Keratinocyte (primary cell): Measurements from ENCODE around the gene HMCN1. TPM values are rescaled to one million over a fixed set of nuclear protein-coding genes. Genes with fewer than 3 reads are reported as not detected.

Experiments used
- DNase-seq: peaks from one replicate; pipeline ENCODE4 v3.0.0-alpha.2; 2011; ENCODE audit warnings: low read depth, missing footprints, low spot score
- FAIRE-seq: peaks from 2 replicates; lab custom pipeline; 2011; peaks lifted over from hg19 to GRCh38; lab: Jason Lieb, UNC
- H2AFZ ChIP-seq: 2 replicates; pipeline ENCODE4 v1.6.0; 2012; ENCODE audit warnings: low read length, control low read depth, inconsistent platforms; ENCODE audit not compliant: control insufficient read depth
- H3K27ac ChIP-seq: 2 replicates; pipeline ENCODE4 v1.5.1; 2011; ENCODE audit warnings: low read length; ENCODE audit not compliant: control insufficient read depth, insufficient read depth
- H3K27me3 ChIP-seq: 3 replicates; pipeline ENCODE4 v1.6.0; 2011; ENCODE audit warnings: low read length; ENCODE audit not compliant: control insufficient read depth, insufficient read depth; ENCODE audit errors: extremely low read depth
- H3K36me3 ChIP-seq, 2 experiments: 2 replicates in 1 of 2; 3 replicates in 1 of 2; pipeline ENCODE4 v1.5.1; 2011; ENCODE audit warnings: low read length in 2 of 2, mild to moderate bottlenecking in 1 of 2; ENCODE audit not compliant: control insufficient read depth in 2 of 2, insufficient read depth in 2 of 2; ENCODE audit errors: extremely low read depth in 1 of 2
- H3K4me1 ChIP-seq: 3 replicates; pipeline ENCODE4 v1.5.1; 2011; ENCODE audit warnings: low read length; ENCODE audit not compliant: control insufficient read depth, insufficient read depth; ENCODE audit errors: extremely low read depth
- H3K4me2 ChIP-seq: 3 replicates; pipeline ENCODE4 v1.6.0; 2011; ENCODE audit warnings: low read depth, low read length; ENCODE audit not compliant: control insufficient read depth, insufficient read depth; ENCODE audit errors: extremely low read depth
- H3K4me3 ChIP-seq, 3 experiments: fragments of 200-600 bp in 1 of 3; sonication (generic) in 1 of 3; 2 replicates in 2 of 3; 3 replicates in 1 of 3; pipeline ENCODE4 v1.5.1; 2011 to 2016; ENCODE audit warnings: low read length in 3 of 3, mild to moderate bottlenecking in 3 of 3, control low read depth in 2 of 3, inconsistent platforms in 1 of 3, low read depth in 1 of 3, mixed read lengths in 1 of 3, mixed run types in 1 of 3, moderate library complexity in 1 of 3; ENCODE audit not compliant: control insufficient read depth in 2 of 3, insufficient read depth in 2 of 3; ENCODE audit errors: extremely low read depth in 1 of 3
- H3K79me2 ChIP-seq: 2 replicates; pipeline ENCODE4 v1.6.0; 2012; ENCODE audit warnings: low read length; ENCODE audit not compliant: control insufficient read depth, insufficient read depth
- H3K9ac ChIP-seq: 3 replicates; pipeline ENCODE4 v1.6.0; 2011; ENCODE audit warnings: low read length; ENCODE audit not compliant: control insufficient read depth, insufficient read depth; ENCODE audit errors: extremely low read depth
- H3K9me1 ChIP-seq: 3 replicates; pipeline ENCODE4 v1.6.0; 2011; ENCODE audit warnings: low read length; ENCODE audit not compliant: control insufficient read depth, insufficient read depth; ENCODE audit errors: extremely low read depth
- H3K9me3 ChIP-seq: 2 replicates; pipeline ENCODE4 v1.5.1; 2012; ENCODE audit warnings: low read depth, low read length; ENCODE audit not compliant: control insufficient read depth
- H4K20me1 ChIP-seq: 3 replicates; pipeline ENCODE4 v1.6.0; 2011; ENCODE audit warnings: low read length; ENCODE audit not compliant: control insufficient read depth, insufficient read depth; ENCODE audit errors: extremely low read depth
- CTCF ChIP-seq, 3 experiments: IDR thresholded peaks in 1 of 3; conservative IDR thresholded peaks in 1 of 3; optimal IDR thresholded peaks in 1 of 3; 2 replicates in 2 of 3; 3 replicates in 1 of 3; pipeline versions ENCODE3 to v1.5.1; 2011; ENCODE audit warnings: low read length in 3 of 3, mild to moderate bottlenecking in 3 of 3, moderate library complexity in 2 of 3, control low read depth in 1 of 3, inconsistent platforms in 1 of 3; ENCODE audit not compliant: insufficient read depth in 2 of 3; ENCODE audit errors: extremely low read depth in 1 of 3
- EZH2 ChIP-seq: IDR thresholded peaks from one replicate; pipeline ENCODE4 v1.6.1; 2012; ENCODE audit warnings: inconsistent platforms, mild to moderate bottlenecking, low read length, moderate library complexity
- dilution Hi-C: fragments of 300-500 bp; cut with MboI; formaldehyde crosslinking; loops from one replicate; pipeline ENCODE4 v1.7.0; 2020; ENCODE audit warnings: low sequenced_read_pairs; ENCODE audit not compliant: extremely low pct_ligation_motif_present
- polyA plus RNA-seq, 5 experiments: library from polyadenylated mRNA; depleted of rRNA in 3 of 5; stranded (reverse) in 3 of 5; stranded (forward) in 1 of 5; unstranded in 1 of 5; fragments of >200 nt; gene quantifications; 1 replicate in 1 of 5; 2 replicates in 3 of 5; 3 replicates in 1 of 5; pipeline versions ENCODE4 v1.2.1 to v1.2.3, GENCODE V29; 2011 to 2012; ENCODE audit warnings: missing spikeins in 2 of 5, low read depth in 1 of 5, low replicate concordance in 1 of 5

HMCN1 gene
- polyA plus RNA-seq, 1 donor (not counting 4 experiments of a cell fraction or from before 2014, with no cell fraction given), result 1.8 TPM

DNA sequence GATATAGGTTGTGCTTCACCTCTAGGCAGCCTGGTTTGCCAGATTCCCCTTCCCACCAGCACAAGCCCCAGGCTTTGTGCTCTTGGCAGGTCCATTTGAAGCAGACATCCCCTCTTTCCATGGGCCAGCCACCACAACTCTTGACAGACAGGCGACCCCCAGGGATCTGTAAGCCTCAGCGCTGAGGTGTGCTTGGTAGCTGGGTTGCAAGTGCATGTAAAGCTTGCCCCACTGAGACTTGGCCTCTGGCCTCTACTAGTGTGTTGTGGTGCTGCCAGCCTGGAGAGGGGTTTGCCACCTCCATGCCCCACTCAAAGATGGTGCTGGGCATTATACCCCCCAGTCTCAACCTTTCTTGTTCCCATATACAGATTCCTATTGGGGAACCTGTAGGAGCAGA is 103.9 kb downstream of the HMCN1 start:
- H2AFZ ChIP-seq, result no peak overlapping the region
- DNase-seq (no peak), FAIRE-seq (no peak)
- dilution Hi-C loops, result no loop called here
- no peak overlapping the region for H3K27ac ChIP-seq
- H4K20me1 ChIP-seq, result no peaks in the 10 kb centered on the region
- H3K9me3 ChIP-seq, result no peaks in the 10 kb centered on the region
- no peaks in the 10 kb centered on the region for H3K27me3 ChIP-seq
- H3K4me1 ChIP-seq, result no peaks in the 10 kb centered on the region
- no peaks in the 10 kb centered on the region for H3K36me3 ChIP-seq
- no peak overlapping the region for H3K4me3 ChIP-seq
- H3K9me1 ChIP-seq, result no peaks in the 10 kb centered on the region
- no peak overlapping the region for H3K4me2 ChIP-seq
- H3K9ac ChIP-seq, result no peak overlapping the region
- H3K79me2 ChIP-seq, result no peaks in the 10 kb centered on the region
- no peak for TF ChIP-seq CTCF (optimal IDR thresholded peaks at IDR 0.05 in 1 of 3, IDR thresholded peaks at IDR 0.05 in 1 of 3, conservative IDR thresholded peaks at IDR 0.05 in 1 of 3; ENCODE audit: extremely low read depth in 1 of 3, insufficient read depth in 2 of 3, low read length in 3 of 3)
- no peak for TF ChIP-seq EZH2

DNA sequence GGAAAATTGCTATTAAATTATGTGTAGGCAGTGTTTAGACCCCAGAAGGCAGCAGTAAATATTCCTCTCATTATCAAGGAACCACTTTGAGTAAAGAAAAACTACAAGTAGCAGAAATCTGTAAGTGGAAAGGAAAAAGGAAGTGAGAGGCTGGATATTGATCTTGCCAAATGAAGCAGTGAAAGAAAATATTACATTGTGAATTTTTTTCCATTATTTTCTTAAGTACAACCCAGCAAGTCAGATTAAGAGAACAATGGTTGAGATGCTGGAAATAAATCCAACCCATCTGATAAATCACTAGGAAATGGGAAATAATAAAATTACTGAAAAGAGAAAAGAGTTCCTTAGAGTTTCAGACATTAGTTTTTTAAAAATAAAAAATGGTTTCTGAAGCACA is 106.7 kb downstream of the HMCN1 start:
- dilution Hi-C loops, result no loop called here

More for the DNA sequence above, 106.7 kb downstream of the HMCN1 start:
- H3K4me2 ChIP-seq, result no peak overlapping the region
- no peak overlapping the region for H3K27ac ChIP-seq
- H4K20me1 ChIP-seq, result no peaks in the 10 kb centered on the region
- no peak overlapping the region for H3K4me3 ChIP-seq
- TF ChIP-seq CTCF (optimal IDR thresholded peaks at IDR 0.05 in 1 of 3, IDR thresholded peaks at IDR 0.05 in 1 of 3, conservative IDR thresholded peaks at IDR 0.05 in 1 of 3; ENCODE audit: extremely low read depth in 1 of 3, insufficient read depth in 2 of 3, low read length in 3 of 3) (no peak), EZH2 (no peak)
- H2AFZ ChIP-seq, result no peak overlapping the region
- H3K9me3 ChIP-seq, result no peaks in the 10 kb centered on the region
- no peaks in the 10 kb centered on the region for H3K4me1 ChIP-seq
- no peaks in the 10 kb centered on the region for H3K36me3 ChIP-seq
- DNase-seq (no peak), FAIRE-seq (no peak)
- H3K9me1 ChIP-seq, result no peaks in the 10 kb centered on the region
- no peak overlapping the region for H3K9ac ChIP-seq
- no peaks in the 10 kb centered on the region for H3K79me2 ChIP-seq
- H3K27me3 ChIP-seq, result no peaks in the 10 kb centered on the region
